Activated T-cell treated with anti-CD3 and anti-CD28 coated beads for 24 hours (primary cell): ENCODE data around the gene SORT1.

ENCODE experiments used
- DNase-seq: peaks from one replicate; pipeline ENCODE4 v3.0.0-alpha.2; 2020; ENCODE audit warnings: low read depth

The SORT1 gene

DNA sequence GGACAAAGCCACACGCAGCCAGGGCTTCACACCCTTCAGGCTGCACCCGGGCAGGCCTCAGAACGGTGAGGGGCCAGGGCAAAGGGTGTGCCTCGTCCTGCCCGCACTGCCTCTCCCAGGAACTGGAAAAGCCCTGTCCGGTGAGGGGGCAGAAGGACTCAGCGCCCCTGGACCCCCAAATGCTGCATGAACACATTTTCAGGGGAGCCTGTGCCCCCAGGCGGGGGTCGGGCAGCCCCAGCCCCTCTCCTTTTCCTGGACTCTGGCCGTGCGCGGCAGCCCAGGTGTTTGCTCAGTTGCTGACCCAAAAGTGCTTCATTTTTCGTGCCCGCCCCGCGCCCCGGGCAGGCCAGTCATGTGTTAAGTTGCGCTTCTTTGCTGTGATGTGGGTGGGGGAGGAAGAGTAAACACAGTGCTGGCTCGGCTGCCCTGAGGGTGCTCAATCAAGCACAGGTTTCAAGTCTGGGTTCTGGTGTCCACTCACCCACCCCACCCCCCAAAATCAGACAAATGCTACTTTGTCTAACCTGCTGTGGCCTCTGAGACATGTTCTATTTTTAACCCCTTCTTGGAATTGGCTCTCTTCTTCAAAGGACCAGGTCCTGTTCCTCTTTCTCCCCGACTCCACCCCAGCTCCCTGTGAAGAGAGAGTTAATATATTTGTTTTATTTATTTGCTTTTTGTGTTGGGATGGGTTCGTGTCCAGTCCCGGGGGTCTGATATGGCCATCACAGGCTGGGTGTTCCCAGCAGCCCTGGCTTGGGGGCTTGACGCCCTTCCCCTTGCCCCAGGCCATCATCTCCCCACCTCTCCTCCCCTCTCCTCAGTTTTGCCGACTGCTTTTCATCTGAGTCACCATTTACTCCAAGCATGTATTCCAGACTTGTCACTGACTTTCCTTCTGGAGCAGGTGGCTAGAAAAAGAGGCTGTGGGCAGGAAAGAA, 122.9 kb downstream of the SORT1 start:
- DNase-seq, result no peak

DNA sequence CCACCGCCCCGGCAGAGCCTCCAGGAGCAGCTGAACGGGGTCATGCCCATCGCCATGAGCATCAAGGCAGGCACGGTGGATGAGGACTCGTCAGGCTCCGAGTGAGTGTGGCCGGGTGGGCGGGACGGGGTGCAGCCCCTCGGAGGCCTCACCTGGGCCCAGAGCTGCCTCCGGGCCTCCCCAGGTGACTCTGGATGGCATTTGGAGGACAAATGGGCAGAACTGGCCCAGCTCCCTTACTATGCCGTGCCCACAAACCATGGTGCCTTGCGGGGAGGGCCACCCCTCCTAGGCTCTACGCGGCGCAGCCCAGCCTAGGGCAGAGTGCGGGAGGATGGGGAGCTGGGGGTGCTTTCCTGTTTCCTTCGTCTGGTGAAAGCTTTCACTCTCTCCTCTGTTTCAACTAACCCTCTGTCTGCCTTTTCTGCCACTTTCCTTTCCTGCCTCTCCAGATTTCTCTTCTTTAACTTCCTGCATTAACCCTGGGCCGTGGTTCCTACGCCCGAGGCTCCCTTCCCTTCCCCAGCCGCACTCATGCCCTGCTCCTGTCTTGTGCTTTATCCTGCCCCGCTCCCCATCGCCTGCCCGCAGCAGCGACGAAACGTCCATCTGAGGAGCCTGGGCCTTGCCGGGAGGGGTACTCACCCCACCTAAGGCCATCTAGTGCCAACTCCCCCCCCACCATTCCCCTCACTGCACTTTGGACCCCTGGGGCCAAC, 124.0 kb downstream of the SORT1 start:
- no peak for DNase-seq

DNA sequence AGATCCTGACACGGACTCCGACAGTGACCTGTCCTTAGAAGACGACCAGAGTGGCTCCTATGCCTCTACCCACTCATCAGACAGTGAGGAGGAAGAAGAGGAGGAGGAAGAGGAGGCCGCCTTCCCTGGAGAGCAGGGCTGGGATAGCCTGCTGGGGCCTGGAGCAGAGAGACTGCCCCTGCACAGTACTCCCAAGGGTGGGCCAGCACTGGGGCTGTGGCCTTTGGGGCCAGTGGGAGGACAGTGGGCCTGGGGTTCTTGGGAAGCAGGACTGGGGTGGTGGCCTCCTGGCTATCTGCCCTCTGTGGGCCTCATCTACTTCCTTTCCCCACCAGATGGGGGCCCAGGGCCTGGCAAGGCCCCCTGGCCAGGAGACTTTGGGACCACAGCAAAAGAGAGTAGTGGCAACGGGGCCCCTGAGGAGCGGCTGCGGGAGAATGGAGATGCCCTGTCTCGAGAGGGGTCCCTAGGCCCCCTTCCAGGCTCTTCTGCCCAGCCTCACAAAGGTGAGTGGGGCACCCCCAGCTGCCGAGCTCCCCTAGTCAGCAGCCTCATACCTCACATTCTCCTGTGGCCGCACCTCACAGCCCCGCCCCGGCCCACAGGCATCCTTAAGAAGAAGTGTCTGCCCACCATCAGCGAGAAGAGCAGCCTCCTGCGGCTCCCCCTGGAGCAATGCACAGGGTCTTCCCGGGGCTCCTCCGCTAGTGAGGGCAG, 124.7 kb downstream of the SORT1 start:
- DNase-seq, result no peak

DNA sequence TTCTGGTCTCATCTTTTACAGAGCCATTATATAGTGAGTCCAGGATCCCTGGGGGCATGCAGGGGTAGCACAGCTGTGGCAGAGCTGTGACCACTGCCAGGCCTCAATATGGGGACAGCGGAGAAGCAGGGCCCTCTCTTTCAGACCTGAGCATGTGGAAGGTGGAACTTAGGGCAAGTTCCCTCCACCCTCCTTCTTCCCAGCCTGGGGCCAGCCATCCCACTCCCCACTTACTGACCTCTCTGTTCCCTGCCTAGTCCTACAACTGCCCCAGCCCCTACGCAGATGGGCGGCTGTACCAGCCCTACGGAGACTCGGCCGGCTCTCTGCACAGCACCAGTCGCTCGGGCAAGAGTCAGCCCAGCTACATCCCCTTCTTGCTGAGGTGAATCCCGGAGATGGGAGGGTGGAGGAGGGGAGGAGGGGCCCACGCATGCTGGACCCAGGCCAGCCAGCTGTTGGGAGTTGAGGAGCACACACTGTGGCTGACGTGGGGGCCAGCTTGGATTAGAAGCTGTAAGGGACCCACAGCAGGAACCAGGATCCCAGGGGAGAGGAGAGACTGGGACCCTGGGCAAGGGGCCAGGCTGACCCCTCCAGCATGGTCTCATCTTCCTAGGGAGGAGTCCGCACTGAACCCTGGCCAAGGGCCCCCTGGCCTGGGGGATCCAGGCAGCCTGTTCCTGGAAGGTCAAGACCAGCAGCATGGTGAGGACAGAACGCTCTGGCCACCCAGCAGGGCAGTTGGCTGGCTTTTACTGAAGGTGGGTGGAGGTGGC, 125.5 kb downstream of the SORT1 start:
- DNase-seq, result no peak

DNA sequence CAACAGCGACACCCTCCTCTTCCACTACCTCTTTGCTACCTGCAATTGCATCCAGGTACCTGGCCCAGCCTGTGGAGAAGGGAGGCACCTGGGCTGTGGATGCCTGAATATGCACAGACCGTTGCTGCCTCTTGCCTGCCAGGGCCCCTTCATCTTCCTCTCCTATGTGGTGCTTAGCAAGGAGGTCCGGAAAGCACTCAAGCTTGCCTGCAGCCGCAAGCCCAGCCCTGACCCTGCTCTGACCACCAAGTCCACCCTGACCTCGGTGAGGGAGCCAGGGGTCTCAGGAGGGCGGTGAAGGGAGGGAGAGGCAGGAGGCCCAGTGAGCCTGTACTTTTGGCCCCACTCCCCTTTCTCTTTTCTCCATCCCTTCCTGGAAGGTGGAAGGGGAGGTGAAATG, 126.3 kb downstream of the SORT1 start:
- no peak for DNase-seq

DNA sequence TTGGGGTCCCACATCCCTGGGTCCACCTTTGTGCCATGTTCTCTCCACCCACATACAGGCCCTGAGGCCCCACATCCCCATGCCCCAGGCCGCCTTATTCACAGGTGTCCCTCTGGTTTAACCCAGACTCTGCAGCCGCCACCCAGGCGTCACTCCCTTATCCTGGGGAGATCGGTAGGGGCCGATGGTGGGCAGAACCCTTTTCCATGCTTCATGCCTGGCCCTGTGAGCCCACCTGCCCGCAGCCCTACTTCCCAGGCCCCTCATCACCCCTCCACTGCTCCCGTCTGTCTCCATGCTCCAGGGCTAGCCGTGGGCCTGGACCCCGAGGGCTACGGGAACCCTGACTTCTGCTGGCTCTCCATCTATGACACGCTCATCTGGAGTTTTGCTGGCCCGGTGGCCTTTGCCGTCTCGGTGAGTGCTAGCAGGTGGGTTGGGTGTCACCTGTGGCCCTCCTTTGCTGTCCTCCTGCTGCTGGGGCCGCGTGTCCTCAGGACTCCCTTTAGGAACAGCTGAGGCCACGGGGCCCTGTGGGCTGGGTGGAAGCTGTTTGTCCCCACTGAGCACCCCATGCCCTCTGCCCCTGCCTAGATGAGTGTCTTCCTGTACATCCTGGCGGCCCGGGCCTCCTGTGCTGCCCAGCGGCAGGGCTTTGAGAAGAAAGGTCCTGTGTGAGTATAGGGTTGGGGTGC, 126.9 kb downstream of the SORT1 start:
- DNase-seq, result no peak

DNA sequence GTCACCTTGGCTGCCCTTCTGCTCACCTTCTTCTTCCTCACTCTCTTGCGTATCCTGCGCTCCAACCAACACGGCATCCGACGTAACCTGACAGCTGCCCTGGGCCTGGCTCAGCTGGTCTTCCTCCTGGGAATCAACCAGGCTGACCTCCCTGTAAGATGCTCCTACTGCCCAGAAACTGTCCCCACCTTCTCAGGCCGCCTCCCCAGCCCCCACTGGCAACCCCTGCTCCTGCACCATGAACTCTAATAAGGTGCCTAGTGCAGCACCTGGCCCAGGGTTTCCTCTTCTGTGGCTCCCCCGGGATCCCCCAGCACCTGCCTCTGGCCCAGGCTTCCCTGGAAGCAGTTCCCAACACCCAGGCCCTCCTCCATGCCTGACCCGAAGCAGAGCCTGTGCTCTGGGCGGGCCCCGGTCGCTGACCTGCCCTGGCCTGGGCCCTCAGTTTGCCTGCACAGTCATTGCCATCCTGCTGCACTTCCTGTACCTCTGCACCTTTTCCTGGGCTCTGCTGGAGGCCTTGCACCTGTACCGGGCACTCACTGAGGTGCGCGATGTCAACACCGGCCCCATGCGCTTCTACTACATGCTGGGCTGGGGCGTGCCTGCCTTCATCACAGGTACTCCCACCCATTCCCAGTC, 127.6 kb downstream of the SORT1 start:
- no peak for DNase-seq

DNA sequence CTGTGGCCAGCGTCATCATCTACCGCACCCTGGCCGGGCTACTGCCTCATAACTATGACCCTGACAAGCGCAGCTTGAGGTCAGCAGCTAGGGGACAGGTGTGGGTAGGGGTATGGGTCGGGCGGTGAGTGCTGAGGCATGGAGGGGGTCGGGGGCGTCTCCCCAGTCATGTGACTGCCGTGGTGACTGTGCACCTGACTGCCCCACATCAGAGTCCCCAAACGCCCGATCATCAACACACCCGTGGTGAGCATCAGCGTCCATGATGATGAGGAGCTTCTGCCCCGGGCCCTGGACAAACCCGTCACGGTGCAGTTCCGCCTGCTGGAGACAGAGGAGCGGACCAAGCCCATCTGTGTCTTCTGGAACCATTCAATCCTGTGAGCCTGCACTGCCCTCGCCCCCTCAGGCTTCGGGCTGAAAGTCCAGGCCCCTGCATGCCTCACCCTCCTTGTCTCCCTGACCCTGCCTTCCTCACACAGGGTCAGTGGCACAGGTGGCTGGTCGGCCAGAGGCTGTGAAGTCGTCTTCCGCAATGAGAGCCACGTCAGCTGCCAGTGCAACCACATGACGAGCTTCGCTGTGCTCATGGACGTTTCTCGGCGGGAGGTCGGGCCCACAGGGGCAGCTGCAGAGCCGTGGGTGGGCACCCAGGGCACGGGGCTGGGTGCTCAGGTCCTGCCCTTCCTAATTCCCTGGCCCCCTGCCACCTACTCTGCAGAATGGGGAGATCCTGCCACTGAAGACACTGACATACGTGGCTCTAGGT, 128.3 kb downstream of the SORT1 start:
- no peak for DNase-seq

DNA sequence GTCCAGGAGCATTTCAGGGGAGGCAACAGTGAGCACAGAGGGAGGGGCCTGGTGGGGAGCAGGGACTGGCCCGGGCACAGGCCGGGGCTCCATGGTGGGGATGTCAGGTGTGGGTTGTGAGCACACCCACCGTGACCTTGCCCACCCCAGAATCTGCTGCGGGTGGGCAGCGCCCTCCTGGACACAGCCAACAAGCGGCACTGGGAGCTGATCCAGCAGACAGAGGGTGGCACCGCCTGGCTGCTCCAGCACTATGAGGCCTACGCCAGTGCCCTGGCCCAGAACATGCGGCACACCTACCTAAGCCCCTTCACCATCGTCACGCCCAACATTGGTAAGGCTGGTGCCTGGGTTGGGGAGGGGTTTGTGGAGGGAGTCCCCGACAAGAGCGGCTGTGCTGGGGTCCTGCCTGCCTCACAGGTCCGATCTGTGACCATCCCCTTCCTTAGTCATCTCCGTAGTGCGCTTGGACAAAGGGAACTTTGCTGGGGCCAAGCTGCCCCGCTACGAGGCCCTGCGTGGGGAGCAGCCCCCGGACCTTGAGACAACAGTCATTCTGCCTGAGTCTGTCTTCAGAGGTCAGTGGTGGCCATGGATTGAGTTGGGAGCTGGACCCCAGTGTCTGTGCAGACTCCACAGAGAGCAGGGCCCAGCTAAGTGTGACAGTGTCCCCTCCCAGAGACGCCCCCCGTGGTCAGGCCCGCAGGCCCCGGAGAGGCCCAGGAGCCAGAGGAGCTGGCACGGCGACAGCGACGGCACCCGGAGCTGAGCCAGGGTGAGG, 129.1 kb downstream of the SORT1 start:
- DNase-seq, result no peak

DNA sequence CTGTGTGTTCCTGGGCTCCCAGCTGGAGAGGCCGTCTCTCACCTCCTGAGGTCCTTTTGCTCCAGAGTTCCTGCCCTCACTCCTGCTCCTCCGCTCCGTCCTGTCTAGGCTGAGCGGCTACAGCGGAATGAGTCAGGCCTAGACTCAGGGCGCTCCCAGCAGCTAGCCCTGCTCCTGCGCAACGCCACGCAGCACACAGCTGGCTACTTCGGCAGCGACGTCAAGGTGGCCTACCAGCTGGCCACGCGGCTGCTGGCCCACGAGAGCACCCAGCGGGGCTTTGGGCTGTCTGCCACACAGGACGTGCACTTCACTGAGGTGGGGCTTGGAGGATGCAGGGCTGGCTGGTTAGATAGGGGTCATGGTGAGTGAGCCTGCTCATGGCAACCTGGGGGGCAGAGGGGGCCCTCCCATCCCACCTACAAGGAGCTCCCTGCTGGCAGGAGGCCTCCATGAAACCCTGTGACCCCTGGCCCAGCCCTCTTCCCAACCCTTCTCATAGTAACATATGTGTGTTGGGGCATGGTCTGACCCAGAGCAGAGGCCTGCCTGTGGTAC, 129.9 kb downstream of the SORT1 start:
- no peak for DNase-seq

DNA sequence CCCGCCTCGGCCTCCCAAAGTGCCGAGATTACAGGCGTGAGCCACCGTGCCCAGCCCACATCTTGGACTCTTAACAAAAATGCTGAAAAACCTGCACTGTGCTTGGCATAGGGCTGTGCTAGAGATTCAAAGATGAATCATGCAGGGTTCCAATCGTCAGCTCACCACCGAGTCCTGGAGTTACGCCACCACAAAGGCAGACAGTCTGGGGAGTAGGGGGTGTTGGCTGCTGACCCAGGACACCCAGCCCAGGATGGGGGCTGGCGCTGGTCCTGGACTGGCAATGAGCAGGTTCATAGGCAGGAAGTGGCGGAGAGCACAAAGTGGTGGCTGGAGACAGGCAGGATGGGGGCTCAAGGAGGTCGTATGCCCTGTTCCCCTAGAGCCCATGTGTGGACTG, 130.8 kb downstream of the SORT1 start:
- DNase-seq, result no peak

DNA sequence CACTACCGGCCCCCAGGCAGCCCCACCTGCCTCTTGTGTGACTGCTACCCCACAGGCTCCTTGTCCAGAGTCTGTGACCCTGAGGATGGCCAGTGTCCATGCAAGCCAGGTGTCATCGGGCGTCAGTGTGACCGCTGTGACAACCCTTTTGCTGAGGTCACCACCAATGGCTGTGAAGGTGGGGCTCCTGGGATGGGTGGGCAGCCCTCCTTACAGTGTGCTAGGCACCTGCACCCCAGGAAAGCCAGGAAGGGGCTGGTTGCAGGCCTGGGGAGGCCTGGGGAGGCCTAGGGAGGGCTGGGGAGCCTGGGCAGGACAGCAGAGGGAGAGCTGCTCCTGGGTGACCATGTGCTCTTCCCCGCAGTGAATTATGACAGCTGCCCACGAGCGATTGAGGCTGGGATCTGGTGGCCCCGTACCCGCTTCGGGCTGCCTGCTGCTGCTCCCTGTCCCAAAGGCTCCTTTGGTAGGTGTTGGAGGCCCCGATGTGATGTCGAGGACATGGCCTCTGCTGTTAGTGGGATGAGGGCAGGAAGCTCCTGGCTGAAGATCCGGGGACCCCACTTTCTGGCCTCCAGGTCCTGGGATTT, 131.9 kb downstream of the SORT1 start:
- DNase-seq, result no peak

DNA sequence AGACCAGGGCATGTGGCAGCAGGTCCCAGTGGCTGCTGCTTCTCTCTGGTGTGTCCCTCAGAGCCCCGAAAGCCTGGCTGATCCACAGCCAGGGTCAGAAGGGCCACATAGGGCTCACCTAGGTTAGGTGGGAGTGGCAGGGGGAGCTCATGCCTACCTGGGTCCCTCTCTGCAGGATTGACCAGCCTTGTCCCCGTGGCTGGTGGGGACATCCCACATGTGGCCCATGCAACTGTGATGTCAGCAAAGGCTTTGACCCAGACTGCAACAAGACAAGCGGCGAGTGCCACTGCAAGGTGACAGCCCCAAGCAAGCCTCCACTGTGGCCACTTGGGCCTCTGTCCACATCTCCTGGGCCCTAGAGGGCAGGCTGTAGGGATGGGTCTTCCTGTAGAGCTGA, 132.7 kb downstream of the SORT1 start:
- no peak for DNase-seq

DNA sequence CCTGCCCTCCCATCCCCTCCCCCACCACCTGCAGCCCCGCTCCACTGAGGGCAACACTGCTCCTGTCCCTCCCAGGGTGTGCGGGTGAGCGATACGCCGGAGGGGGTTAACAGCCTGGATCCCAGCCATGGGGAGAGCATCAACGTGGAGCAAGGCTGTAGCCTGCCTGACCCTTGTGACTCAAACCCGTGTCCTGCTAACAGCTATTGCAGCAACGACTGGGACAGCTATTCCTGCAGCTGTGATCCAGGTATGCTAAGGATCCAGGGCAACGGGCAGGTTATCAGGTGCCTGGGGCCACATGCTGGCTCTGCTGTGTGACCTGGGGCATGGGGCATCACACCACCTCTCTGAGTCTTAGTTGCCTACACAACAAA, 133.4 kb downstream of the SORT1 start:
- no peak for DNase-seq

DNA sequence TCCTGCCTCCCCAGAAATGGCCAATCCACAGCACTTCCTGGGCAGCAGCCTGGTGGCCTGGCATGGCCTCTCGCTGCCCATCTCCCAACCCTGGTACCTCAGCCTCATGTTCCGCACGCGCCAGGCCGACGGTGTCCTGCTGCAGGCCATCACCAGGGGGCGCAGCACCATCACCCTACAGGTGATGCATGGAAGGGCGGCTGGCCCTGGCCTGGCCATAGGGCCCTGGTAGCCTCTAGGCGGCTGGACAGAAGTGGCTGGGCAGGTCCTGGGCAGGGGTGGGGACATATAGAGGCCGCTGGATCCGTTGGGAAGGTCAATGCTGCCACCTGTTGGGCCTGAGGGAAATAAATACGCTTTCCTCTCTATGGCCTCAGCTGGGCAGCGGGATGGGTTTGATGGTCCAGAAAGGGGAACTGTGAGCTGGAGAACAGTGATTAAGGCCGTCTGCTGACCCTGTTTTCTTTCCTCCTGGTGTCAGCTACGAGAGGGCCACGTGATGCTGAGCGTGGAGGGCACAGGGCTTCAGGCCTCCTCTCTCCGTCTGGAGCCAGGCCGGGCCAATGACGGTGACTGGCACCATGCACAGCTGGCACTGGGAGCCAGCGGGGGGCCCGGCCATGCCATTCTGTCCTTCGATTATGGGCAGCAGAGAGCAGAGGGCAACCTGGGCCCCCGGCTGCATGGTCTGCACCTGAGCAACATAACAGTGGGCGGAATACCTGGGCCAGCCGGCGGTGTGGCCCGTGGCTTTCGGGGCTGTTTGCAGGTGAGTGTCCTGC, 133.9 kb downstream of the SORT1 start:
- peak; percentile 72 for DNase-seq

DNA sequence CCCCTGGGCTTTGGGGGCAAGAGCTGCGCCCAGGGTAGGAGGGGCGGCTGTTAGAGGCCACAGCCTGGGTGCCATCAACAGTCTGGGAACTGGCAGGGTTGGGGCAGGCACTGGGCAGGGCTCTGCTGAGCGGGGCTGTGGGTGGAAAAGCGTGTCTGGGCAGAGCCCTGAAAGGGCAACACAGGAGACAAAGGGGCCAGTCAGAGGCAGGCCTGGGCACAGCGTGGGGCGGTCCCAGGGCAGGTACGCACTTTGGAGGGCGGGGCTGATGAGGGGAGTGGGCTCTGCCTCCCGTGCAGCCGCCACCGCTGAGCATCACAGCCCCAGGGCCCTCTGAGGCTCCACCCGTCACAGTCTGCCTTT, 134.5 kb downstream of the SORT1 start:
- DNase-seq, result no peak

DNA sequence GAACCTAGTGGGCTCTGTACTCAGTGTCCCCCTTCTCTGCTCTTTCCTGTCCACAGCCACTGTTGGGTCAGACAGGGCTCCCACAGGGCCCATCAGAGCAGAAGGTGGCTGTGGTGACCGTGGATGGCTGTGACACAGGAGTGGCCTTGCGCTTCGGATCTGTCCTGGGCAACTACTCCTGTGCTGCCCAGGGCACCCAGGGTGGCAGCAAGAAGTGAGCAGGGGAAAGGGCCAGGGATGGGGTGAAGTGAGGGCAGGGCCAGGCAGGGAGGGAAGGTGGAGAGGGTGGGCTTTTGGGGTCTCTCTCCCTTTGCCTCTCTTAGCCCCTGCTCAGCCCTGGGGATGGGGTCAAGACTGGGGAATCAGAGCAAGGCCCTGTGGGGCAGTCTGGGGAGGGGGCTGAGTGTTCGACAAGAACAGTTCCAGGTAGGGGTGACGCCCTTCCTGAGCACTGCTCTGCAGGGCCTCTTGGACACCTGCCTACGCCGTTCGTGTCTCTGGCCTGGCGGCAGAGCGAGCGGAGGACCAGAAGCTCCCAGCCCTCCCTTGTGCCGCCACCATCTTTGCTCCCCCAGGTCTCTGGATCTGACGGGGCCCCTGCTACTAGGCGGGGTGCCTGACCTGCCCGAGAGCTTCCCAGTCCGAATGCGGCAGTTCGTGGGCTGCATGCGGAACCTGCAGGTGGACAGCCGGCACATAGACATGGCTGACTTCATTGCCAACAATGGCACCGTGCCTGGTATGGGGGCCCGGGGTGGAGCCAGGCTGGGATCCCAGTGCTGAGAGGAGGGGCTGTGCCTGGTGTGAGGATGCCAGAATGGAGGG, 135.3 kb downstream of the SORT1 start:
- no peak for DNase-seq
